ENCODE data around the gene ARHGAP12. TPM values are rescaled to one million over a fixed set of nuclear protein-coding genes. Genes with fewer than 3 reads are reported as not detected.
"Not testable (repeated sequence)": the region's sequence is repeated elsewhere in the genome, so short reads cannot be mapped to it uniquely, and the experiment has no call there.

Gene ARHGAP12
- total and polyA plus RNA-seq, 5 experiments from 2014 or later, result 9.9 to 35.0 (median 11.3) TPM

DNA sequence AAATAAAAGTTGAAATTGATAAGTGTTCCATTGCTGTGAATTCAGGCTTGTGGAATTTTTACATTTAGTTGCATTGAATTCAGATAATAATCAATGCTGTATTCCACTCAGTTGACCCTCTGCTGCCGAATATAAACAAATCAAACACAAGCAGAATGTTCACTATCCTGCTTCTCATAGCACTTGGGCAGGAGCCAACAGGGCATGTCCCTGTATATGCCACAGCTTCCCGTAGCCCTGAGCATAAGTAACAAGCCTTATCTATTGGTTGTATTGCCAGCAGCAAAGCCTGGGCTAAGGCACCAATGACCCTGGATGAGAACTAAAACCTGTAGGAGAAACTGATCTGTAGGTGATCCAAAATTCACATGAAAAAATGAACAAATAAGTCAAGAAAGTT, 145.9 kb downstream of the ARHGAP12 start:
- DNase-seq (no peak), ATAC-seq (no peak)
- H3K36me3 Mint-ChIP-seq, result no peaks in the 10 kb centered on the region
- H3K4me1 Mint-ChIP-seq, result peaks cover 0 to 3% (median 1%) of the 10 kb centered on the region in 4 donors
- H3K27ac Mint-ChIP-seq, result no peak overlapping the region
- no peak overlapping the region for H3K4me3 Mint-ChIP-seq
- H3K9me3 Mint-ChIP-seq, result no peaks in the 10 kb centered on the region
- H3K27me3 Mint-ChIP-seq, result peaks cover 0 to 7% (median 4%) of the 10 kb centered on the region in 5 donors
- POLR2A ChIA-PET, result interaction anchor here (0.6 kb wide), 1 partner anchor 1381 kb away, joined by 5 read pairs; no protein-coding TSS in a partner anchor

- no peak for DNase-seq
- no peak overlapping the region for H3K27ac Mint-ChIP-seq
- no peaks in the 10 kb centered on the region for H3K36me3 Mint-ChIP-seq
- H3K27me3 Mint-ChIP-seq, result peaks cover 0 to 7% (median 4%) of the 10 kb centered on the region in 5 donors
- H3K4me1 Mint-ChIP-seq, result peaks cover 0 to 3% (median 1%) of the 10 kb centered on the region in 4 donors
- H3K4me3 Mint-ChIP-seq, result no peak overlapping the region
- POLR2A ChIA-PET, result no interaction called here
- H3K9me3 Mint-ChIP-seq, result peaks cover 0 to 6% (median 0%) of the 10 kb centered on the region in 9 donors
- ATAC-seq, result no peak
These were observed 147.9 kb downstream of the ARHGAP12 start for GRCh38 chr10:31780717-31781116.

- no peak overlapping the region for H3K27ac Mint-ChIP-seq
- ATAC-seq (no peak), DNase-seq (no peak)
- POLR2A ChIA-PET, result no interaction called here
- H3K4me1 Mint-ChIP-seq, result peaks cover 0 to 3% (median 1%) of the 10 kb centered on the region in 4 donors
- H3K4me3 Mint-ChIP-seq, result no peak overlapping the region
- H3K36me3 Mint-ChIP-seq, result no peaks in the 10 kb centered on the region
- H3K27me3 Mint-ChIP-seq, result peaks cover 0 to 7% (median 4%) of the 10 kb centered on the region in 5 donors
- peaks cover 0 to 6% (median 0%) of the 10 kb centered on the region in 9 donors for H3K9me3 Mint-ChIP-seq
These were observed 150.0 kb downstream of the ARHGAP12 start for GRCh38 chr10:31778627-31779026.

- DNase-seq (no peak), ATAC-seq (no peak)
- Mint-ChIP-seq H3K36me3 (no peaks in the 10 kb centered on the region), H3K9me3 (peaks cover 0 to 6% (median 0%) of the 10 kb centered on the region in 9 donors), H3K4me1 (no peaks in the 10 kb centered on the region), H3K27me3 (peaks cover 0 to 7% (median 0%) of the 10 kb centered on the region in 5 donors), H3K4me3 (no peak overlapping the region), H3K27ac (no peak overlapping the region)
- POLR2A ChIA-PET, result no interaction called here
These were observed 152.5 kb downstream of the ARHGAP12 start for GRCh38 chr10:31776159-31776558.

DNA sequence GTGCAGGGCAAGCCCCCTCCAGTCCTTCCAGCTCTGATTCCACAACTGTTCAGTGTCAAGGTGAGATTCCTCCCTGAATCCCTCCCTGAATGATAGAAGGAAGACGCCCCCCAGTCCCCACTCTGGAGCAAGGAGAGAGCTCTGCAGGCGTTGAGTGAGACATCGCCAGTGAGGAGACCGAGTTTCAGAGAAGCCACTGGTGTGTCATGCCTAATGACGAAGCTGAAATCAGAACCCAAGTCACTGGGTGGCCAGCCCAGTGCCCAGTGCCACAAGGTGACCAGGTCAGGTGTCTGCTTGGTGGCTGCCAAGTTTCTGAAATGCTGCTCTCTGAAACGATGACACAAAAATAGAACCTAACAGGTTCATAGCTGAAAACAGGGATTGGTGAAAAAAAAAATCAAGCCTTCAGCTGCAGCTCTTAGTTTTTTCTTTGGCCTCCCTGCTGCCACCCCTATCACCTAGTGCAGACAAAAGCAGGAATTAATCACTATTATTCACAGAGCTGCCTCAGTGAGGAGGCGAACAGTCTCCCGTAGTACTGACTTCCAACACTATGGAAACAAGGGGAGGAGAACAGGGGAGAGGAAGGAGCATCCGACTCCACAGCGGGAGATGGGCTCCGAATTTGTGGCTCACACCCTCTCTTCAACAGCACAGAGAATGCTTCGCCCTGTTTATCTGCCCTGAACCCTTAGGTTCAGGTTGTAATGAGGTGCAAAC, 153.5 kb downstream of the ARHGAP12 start:
- no peak for ATAC-seq
- H3K36me3 Mint-ChIP-seq, result no peaks in the 10 kb centered on the region
- H3K9me3 Mint-ChIP-seq, result peaks cover 0 to 6% (median 0%) of the 10 kb centered on the region in 9 donors
- peaks cover 0 to 5% (median 0%) of the 10 kb centered on the region in 5 donors for H3K27me3 Mint-ChIP-seq
- no peaks in the 10 kb centered on the region for H3K4me1 Mint-ChIP-seq
- POLR2A ChIA-PET, result no interaction called here
- no peak overlapping the region for H3K27ac Mint-ChIP-seq
- no peak overlapping the region for H3K4me3 Mint-ChIP-seq
- DNase-seq, result no peak

DNA sequence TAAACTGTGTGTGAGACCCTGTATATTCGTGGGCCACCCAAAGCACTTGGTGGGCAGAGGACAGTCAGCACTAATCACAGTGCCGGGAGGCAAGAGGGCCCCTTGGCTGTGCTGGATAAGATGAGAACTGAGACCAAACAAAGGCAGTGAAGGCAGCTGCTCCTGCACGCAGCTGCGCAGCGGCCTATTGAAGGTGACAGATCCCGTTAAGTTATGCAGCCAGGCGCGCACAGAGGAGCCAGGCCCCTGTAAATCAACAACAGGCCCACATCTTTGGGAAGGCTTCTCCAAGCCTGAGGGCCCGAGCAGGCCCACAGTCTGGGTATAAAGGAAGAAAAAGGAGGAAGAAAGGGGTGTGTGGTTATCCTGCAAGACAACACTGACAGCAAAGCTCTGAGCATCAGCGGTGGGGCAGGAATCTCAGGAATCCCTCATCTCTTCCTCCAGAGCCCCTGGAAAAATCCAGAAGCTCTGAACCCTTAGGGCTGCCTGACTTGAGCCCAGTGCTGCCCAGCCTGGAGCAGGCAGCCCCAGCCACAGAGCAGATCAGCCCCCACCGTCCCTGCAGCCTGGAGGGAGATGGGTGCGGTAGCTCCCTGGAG, 154.2 kb downstream of the ARHGAP12 start:
- POLR2A ChIA-PET, result no interaction called here
- Mint-ChIP-seq H3K27ac (no peak overlapping the region), H3K9me3 (peaks cover 0 to 6% (median 0%) of the 10 kb centered on the region in 9 donors), H3K36me3 (no peaks in the 10 kb centered on the region), H3K27me3 (peaks cover 0 to 5% (median 0%) of the 10 kb centered on the region in 5 donors), H3K4me3 (no peak overlapping the region), H3K4me1 (no peaks in the 10 kb centered on the region)
- ATAC-seq, result no peak
- no peak for DNase-seq

DNA sequence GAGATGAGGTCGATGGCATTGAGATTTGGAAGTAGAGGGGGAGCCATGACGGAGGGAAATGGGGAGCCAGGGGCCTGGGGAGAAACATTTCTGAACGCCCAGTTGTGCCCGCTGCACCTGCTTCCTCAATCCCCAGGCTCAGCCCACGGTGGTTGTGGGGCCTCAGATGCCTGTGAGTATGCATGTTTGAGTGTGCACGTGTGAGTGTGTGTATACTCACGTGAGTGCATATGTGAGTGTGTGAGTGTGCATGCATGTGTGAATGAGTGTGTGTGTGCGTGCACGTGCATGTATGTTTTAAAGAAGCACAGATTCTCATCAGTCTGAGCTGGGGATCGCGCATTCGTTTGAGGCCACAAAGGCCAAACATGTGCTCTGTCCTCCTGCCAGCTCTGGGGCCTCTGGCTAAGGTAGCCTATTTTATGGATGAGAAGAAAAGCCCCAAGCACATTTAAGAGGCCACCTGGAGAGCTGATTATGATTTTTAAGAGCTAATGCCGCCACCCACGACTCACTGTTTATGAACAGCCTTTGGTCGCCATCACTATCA, 154.8 kb downstream of the ARHGAP12 start:
- no peaks in the 10 kb centered on the region for H3K36me3 Mint-ChIP-seq
- POLR2A ChIA-PET, result no interaction called here
- no peak overlapping the region for H3K4me3 Mint-ChIP-seq
- peaks cover 0 to 5% (median 0%) of the 10 kb centered on the region in 5 donors for H3K27me3 Mint-ChIP-seq
- DNase-seq (no peak), ATAC-seq (no peak)
- H3K9me3 Mint-ChIP-seq, result peaks cover 0 to 6% (median 0%) of the 10 kb centered on the region in 9 donors
- no peaks in the 10 kb centered on the region for H3K4me1 Mint-ChIP-seq
- no peak overlapping the region for H3K27ac Mint-ChIP-seq

GRCh38 chr10:31771331-31771831, 157.2 kb downstream of the ARHGAP12 start:
- POLR2A ChIA-PET, result no interaction called here
- H3K4me1 Mint-ChIP-seq, result no peaks in the 10 kb centered on the region
- H3K4me3 Mint-ChIP-seq, result no peak overlapping the region
- ATAC-seq, result no peak
- no peak overlapping the region for H3K27ac Mint-ChIP-seq
- no peaks in the 10 kb centered on the region for H3K36me3 Mint-ChIP-seq
- peaks cover 0 to 2% (median 0%) of the 10 kb centered on the region in 5 donors for H3K27me3 Mint-ChIP-seq
- peaks cover 0 to 3% (median 0%) of the 10 kb centered on the region in 9 donors for H3K9me3 Mint-ChIP-seq
- no peak for DNase-seq

GRCh38 chr10:31770307-31770902, 158.2 kb downstream of the ARHGAP12 start:
- POLR2A ChIA-PET, result interaction anchor here (0.8 to 1.1 kb wide), 2 partner anchors 983 to 986 kb away, joined by 3 to 5 read pairs; no protein-coding TSS in a partner anchor
- H3K36me3 Mint-ChIP-seq, result no peaks in the 10 kb centered on the region

DNA sequence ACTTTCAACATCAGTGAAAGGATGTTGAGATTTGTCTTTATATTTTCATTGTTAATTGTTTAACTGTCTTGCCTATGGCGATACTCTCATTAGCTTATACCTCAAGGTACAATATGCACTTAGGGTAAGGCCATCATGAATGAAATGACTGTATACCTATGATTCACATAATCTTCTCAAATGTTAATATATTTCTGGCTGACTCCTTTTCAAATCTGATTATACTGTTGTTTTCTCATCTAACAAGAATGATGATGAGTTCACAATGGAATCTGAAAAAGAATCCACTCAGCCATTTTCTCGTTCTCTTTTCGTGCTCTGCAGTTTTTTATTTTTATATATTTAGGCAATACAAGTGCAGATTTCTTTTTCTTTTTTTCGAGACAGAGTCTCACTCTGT, 159.1 kb downstream of the ARHGAP12 start:
- Mint-ChIP-seq H3K9me3 (no peaks in the 10 kb centered on the region), H3K4me1 (no peaks in the 10 kb centered on the region), H3K27ac (no peak overlapping the region), H3K36me3 (no peaks in the 10 kb centered on the region), H3K4me3 (no peak overlapping the region), H3K27me3 (peaks cover 0 to 4% (median 0%) of the 10 kb centered on the region in 5 donors)
- ATAC-seq (no peak), DNase-seq (no peak)
- POLR2A ChIA-PET, result interaction anchor here (1.1 kb wide), 1 partner anchor 985 kb away, joined by 5 read pairs; no protein-coding TSS in a partner anchor

More at GRCh38 chr10:31770307-31770902, 158.2 kb downstream of the ARHGAP12 start:
- H3K27ac Mint-ChIP-seq, result no peak overlapping the region
- peak; percentile 23 to 76 (median 52) for DNase-seq
- ATAC-seq, result peak; percentile 83 to 95
- H3K9me3 Mint-ChIP-seq, result no peaks in the 10 kb centered on the region
- peaks cover 0 to 4% (median 0%) of the 10 kb centered on the region in 5 donors for H3K27me3 Mint-ChIP-seq
- no peaks in the 10 kb centered on the region for H3K4me1 Mint-ChIP-seq
- H3K4me3 Mint-ChIP-seq, result no peak overlapping the region

DNA sequence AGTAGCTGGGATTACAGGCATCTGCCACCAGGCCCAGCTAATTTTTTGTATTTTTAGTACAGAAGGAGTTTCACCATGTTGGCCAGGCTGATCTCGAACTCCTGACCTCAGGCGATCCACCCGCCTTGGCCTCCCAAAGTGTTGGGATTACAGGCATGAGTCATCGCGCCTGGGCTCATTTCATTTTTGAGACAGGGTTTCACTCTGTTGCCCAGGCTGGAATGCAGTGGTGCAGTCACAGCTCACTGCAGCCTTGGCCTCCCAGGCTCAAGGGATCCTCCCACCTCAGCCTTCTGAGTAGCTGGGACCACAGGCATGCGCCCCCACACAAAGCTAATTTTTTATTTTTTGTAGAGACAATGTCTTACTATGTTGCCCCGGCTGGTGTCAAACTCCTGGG, 159.7 kb downstream of the ARHGAP12 start:
- H3K36me3 Mint-ChIP-seq, DNase-seq, H3K27ac Mint-ChIP-seq, ATAC-seq, POLR2A ChIA-PET, H3K4me3 Mint-ChIP-seq, H3K27me3 Mint-ChIP-seq, H3K4me1 Mint-ChIP-seq, H3K9me3 Mint-ChIP-seq: not testable (repeated sequence)

GRCh38 chr10:31768467-31768866, 160.2 kb downstream of the ARHGAP12 start:
- no peak for ATAC-seq
- no peaks in the 10 kb centered on the region for H3K36me3 Mint-ChIP-seq
- POLR2A ChIA-PET, result interaction anchor here (1.0 kb wide), 1 partner anchor 984 kb away, joined by 7 read pairs; no protein-coding TSS in a partner anchor
- H3K27ac Mint-ChIP-seq, result no peak overlapping the region
- H3K27me3 Mint-ChIP-seq, result peaks cover 0 to 2% (median 0%) of the 10 kb centered on the region in 5 donors
- no peak overlapping the region for H3K4me3 Mint-ChIP-seq
- DNase-seq, result no peak
- H3K9me3 Mint-ChIP-seq, result no peaks in the 10 kb centered on the region
- H3K4me1 Mint-ChIP-seq, result no peaks in the 10 kb centered on the region

All from naive thymus-derived CD8-positive, alpha-beta T cell (primary cell).